ENCODE data around the gene RICTOR. TPM values are rescaled to one million over a fixed set of nuclear protein-coding genes. Genes with fewer than 3 reads are reported as not detected.

The RICTOR gene
- total and polyA plus RNA-seq, 2 donors (not counting 3 experiments of a cell fraction or from before 2014, with no cell fraction given), result 9.2 to 38.0 TPM

- H4K20me1 ChIP-seq (replicated peaks; ENCODE audit: control insufficient read depth, extremely low read depth, insufficient read depth, low read length), result no peaks in the 10 kb centered on the region
- no peaks in the 10 kb centered on the region for H3K9me3 ChIP-seq (replicated peaks; ENCODE audit: control insufficient read depth, insufficient read depth, low read length)
- H3K4me1 ChIP-seq (ENCODE audit: control insufficient read depth, extremely low read depth, insufficient read depth, low read length), result peaks cover 17% of the 10 kb centered on the region
- H3K79me2 ChIP-seq (ENCODE audit: control insufficient read depth, insufficient read depth, low read length), result no peaks in the 10 kb centered on the region
- no peaks in the 10 kb centered on the region for H3K36me3 ChIP-seq (ENCODE audit: control insufficient read depth in 2 of 2, extremely low read depth in 1 of 2, insufficient read depth in 2 of 2, low read length in 2 of 2)
- FAIRE-seq, result peak; percentile 88
- intact Hi-C loops (cut with micrococcal nuclease), result loop anchor here (1.0 kb wide), 3 partner anchors 9 to 25 kb away; no protein-coding TSS in a partner anchor
- ChIA-PET POLR2A (no interaction called here), CTCF (interaction anchor here (0.6 to 1.0 kb wide), 2 partner anchors 55 to 99 kb away, joined by 3 read pairs; no protein-coding TSS in a partner anchor)
- H2AFZ ChIP-seq (ENCODE audit: low read depth, low read length), result peak overlapping the region; percentile 59
- TSS peak; percentile 86 for BruUV-seq (replicated peaks)
- peak; percentile 88 for TF ChIP-seq FOS (IDR thresholded peaks at IDR 0.05; ENCODE audit: borderline replicate concordance, insufficient read depth, low read length)
- no peak for TF ChIP-seq POLR2AphosphoS5 (IDR thresholded peaks at IDR 0.05; ENCODE audit: insufficient read depth, low read depth, low read length)
- peak; percentile 72 for TF ChIP-seq JUN (IDR thresholded peaks at IDR 0.05; ENCODE audit: borderline replicate concordance, insufficient read depth, insufficient read length, low read depth)
- H3K9me1 ChIP-seq (replicated peaks; ENCODE audit: control insufficient read depth, extremely low read depth, insufficient read depth, low read length), result no peaks in the 10 kb centered on the region
- dilution Hi-C loops (cut with MboI; ENCODE audit: extremely low pct_ligation_motif_present, low sequenced_read_pairs), result no loop called here
- peak overlapping the region; percentile 19 for H3K9ac ChIP-seq (replicated peaks; ENCODE audit: extremely low read depth, insufficient read depth, low read length)
- no peak overlapping the region for H3K4me3 ChIP-seq (replicated peaks in 1 of 3; ENCODE audit: insufficient read depth in 1 of 3, low read depth in 1 of 3, low read length in 3 of 3)
- peak overlapping the region; percentile 64 for H3K4me2 ChIP-seq (ENCODE audit: insufficient read depth, low read length)
- H3K27ac ChIP-seq (ENCODE audit: insufficient read depth, low read depth, low read length), result peak overlapping the region; percentile 79
- peak; percentile 87 for DNase-seq (ENCODE audit: low read depth, low spot score)
- H3K27me3 ChIP-seq (ENCODE audit: control insufficient read depth in 2 of 2, insufficient read depth in 2 of 2, low read length in 2 of 2), result no peaks in the 10 kb centered on the region
Measured at GRCh38 chr5:39092581-39093351, 18.6 kb upstream of the RICTOR start.

GRCh38 chr5:39091940-39092580 is 17.9 kb upstream of the RICTOR start:
- Histone ChIP-seq H3K4me3 (replicated peaks in 1 of 3; ENCODE audit: insufficient read depth in 1 of 3, low read depth in 1 of 3, low read length in 3 of 3) (no peak overlapping the region), H3K79me2 (ENCODE audit: control insufficient read depth, insufficient read depth, low read length) (no peaks in the 10 kb centered on the region), H3K4me2 (ENCODE audit: insufficient read depth, low read length) (no peak overlapping the region), H3K27me3 (ENCODE audit: control insufficient read depth in 2 of 2, insufficient read depth in 2 of 2, low read length in 2 of 2) (no peaks in the 10 kb centered on the region), H3K4me1 (ENCODE audit: control insufficient read depth, extremely low read depth, insufficient read depth, low read length) (peaks cover 17% of the 10 kb centered on the region), H3K27ac (ENCODE audit: insufficient read depth, low read depth, low read length) (peak overlapping the region; percentile 79), H4K20me1 (replicated peaks; ENCODE audit: control insufficient read depth, extremely low read depth, insufficient read depth, low read length) (no peaks in the 10 kb centered on the region), H2AFZ (ENCODE audit: low read depth, low read length) (peak overlapping the region; percentile 59), H3K9ac (replicated peaks; ENCODE audit: extremely low read depth, insufficient read depth, low read length) (no peak overlapping the region), H3K36me3 (ENCODE audit: control insufficient read depth in 2 of 2, extremely low read depth in 1 of 2, insufficient read depth in 2 of 2, low read length in 2 of 2) (no peaks in the 10 kb centered on the region), H3K9me1 (replicated peaks; ENCODE audit: control insufficient read depth, extremely low read depth, insufficient read depth, low read length) (no peaks in the 10 kb centered on the region), H3K9me3 (replicated peaks; ENCODE audit: control insufficient read depth, insufficient read depth, low read length) (no peaks in the 10 kb centered on the region)
- BruUV-seq (replicated peaks), result TSS peak; percentile 40
- intact Hi-C loops (cut with micrococcal nuclease) (loop anchor here (1.0 kb wide), 2 partner anchors 12 to 25 kb away; no protein-coding TSS in a partner anchor), dilution Hi-C loops (cut with MboI; ENCODE audit: extremely low pct_ligation_motif_present, low sequenced_read_pairs) (no loop called here)
- ChIA-PET CTCF (interaction anchor here (1.0 kb wide), 1 partner anchor 56 kb away, joined by 3 read pairs; no protein-coding TSS in a partner anchor), POLR2A (no interaction called here)
- FAIRE-seq (no peak), DNase-seq (ENCODE audit: low read depth, low spot score) (no peak)
- TF ChIP-seq, protein P1, sequence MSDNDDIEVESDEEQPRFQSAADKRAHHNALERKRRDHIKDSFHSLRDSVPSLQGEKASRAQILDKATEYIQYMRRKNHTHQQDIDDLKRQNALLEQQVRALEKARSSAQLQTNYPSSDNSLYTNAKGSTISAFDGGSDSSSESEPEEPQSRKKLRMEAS (IDR thresholded peaks at IDR 0.05; ENCODE audit: insufficient read depth, insufficient read length), result no peak
- TF ChIP-seq POLR2A (IDR thresholded peaks at IDR 0.05; ENCODE audit: low read depth, low read length), result no peak
- TF ChIP-seq FOS (IDR thresholded peaks at IDR 0.05; ENCODE audit: borderline replicate concordance, insufficient read depth, low read length), result no peak
- no peak for TF ChIP-seq EZH2 (IDR thresholded peaks at IDR 0.05; ENCODE audit: borderline replicate concordance, low read depth, low read length, severe bottlenecking)
- TF ChIP-seq JUN (IDR thresholded peaks at IDR 0.05; ENCODE audit: borderline replicate concordance, insufficient read depth, insufficient read length, low read depth), result no peak
- TF ChIP-seq, protein P2, sequence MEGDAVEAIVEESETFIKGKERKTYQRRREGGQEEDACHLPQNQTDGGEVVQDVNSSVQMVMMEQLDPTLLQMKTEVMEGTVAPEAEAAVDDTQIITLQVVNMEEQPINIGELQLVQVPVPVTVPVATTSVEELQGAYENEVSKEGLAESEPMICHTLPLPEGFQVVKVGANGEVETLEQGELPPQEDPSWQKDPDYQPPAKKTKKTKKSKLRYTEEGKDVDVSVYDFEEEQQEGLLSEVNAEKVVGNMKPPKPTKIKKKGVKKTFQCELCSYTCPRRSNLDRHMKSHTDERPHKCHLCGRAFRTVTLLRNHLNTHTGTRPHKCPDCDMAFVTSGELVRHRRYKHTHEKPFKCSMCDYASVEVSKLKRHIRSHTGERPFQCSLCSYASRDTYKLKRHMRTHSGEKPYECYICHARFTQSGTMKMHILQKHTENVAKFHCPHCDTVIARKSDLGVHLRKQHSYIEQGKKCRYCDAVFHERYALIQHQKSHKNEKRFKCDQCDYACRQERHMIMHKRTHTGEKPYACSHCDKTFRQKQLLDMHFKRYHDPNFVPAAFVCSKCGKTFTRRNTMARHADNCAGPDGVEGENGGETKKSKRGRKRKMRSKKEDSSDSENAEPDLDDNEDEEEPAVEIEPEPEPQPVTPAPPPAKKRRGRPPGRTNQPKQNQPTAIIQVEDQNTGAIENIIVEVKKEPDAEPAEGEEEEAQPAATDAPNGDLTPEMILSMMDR (IDR thresholded peaks at IDR 0.05; ENCODE audit: extremely low read depth in 1 of 2, insufficient read depth in 1 of 2, low read depth in 1 of 2, low read length in 2 of 2), result no peak
- no peak for TF ChIP-seq POLR2AphosphoS5 (IDR thresholded peaks at IDR 0.05; ENCODE audit: insufficient read depth, low read depth, low read length)
- TF ChIP-seq MYC (IDR thresholded peaks at IDR 0.05; ENCODE audit: low read depth, low read length), result no peak
- no peak for TF ChIP-seq GATA2 (IDR thresholded peaks at IDR 0.05; ENCODE audit: insufficient read depth, insufficient read length, low read depth, low read length)
